ENCODE results near the gene AHNAK. TPM values are rescaled to one million over a fixed set of nuclear protein-coding genes. Genes with fewer than 3 reads are reported as not detected.

Gene AHNAK
- total and polyA plus RNA-seq, 2 of the 8 experiments (the other 6 are each of a cell fraction or from before 2014, with no cell fraction given): 2.0 to 5.8 TPM

GRCh38 chr11:62459080-62459479 is 87.5 kb downstream of the AHNAK start (continued):
- TF ChIP-seq CHD7 (IDR thresholded peaks at IDR 0.05; ENCODE audit: insufficient replicate concordance, low read length): no peak
- TF ChIP-seq KDM4A (IDR thresholded peaks at IDR 0.05; ENCODE audit: low read depth, low read length, severe bottlenecking): no peak
- no peak for TF ChIP-seq CTCF (IDR thresholded peaks at IDR 0.05; ENCODE audit: control extremely low read depth in 1 of 3, insufficient read depth in 1 of 3, low read depth in 1 of 3, low read length in 3 of 3)
- no peak for TF ChIP-seq TBP (IDR thresholded peaks at IDR 0.05; ENCODE audit: low read depth, low read length)
- TF ChIP-seq POU5F1 (IDR thresholded peaks at IDR 0.05; ENCODE audit: low read depth, low read length): no peak
- no peak for TF ChIP-seq POLR2A (IDR thresholded peaks at IDR 0.05; ENCODE audit: control extremely low read depth in 1 of 2, low read depth in 2 of 2, low read length in 2 of 2)
- no peak for TF ChIP-seq PHF8 (conservative IDR thresholded peaks at IDR 0.05; ENCODE audit: low read depth, low read length)
- TF ChIP-seq SIRT6 (IDR thresholded peaks at IDR 0.05; ENCODE audit: low read length): no peak
